GM12878 (cell line): ENCODE data around the gene PHOX2A.

ENCODE experiments used
- ATF7 ChIP-seq: fragments of 450-650 bp; IDR thresholded peaks from 2 replicates; pipeline ENCODE4 v1.6.1; 2016; ENCODE audit warnings: low read depth, mild to moderate bottlenecking
- CHD2 ChIP-seq: IDR thresholded peaks from 2 replicates; pipeline ENCODE4 v1.6.1; 2011; ENCODE audit warnings: low read depth, low read length, improper control_type of control experiment, borderline replicate concordance
- CREB1 ChIP-seq: IDR thresholded peaks from 2 replicates; pipeline ENCODE4 v1.6.1; 2012; ENCODE audit warnings: low read depth, mild to moderate bottlenecking, inconsistent platforms
- EP300 ChIP-seq, 2 experiments: fragments of 150-350 bp in 1 of 2; IDR thresholded peaks; 2 replicates each; pipeline ENCODE4 v1.6.1; 2011 to 2012; ENCODE audit warnings: low read depth in 2 of 2, low read length in 2 of 2, borderline replicate concordance in 1 of 2, improper control_type of control experiment in 1 of 2, inconsistent platforms in 1 of 2; ENCODE audit not compliant: control insufficient read depth in 1 of 2
- POLR2A ChIP-seq: IDR thresholded peaks from 2 replicates; pipeline ENCODE4 v1.6.1; 2011; ENCODE audit warnings: low read depth, mild to moderate bottlenecking, low read length
- POLR2AphosphoS5 ChIP-seq: IDR thresholded peaks from 2 replicates; pipeline ENCODE4 v1.6.1; 2011; ENCODE audit warnings: mild to moderate bottlenecking, low read length, inconsistent platforms
- STAT1 ChIP-seq: fragments of 450-650 bp; conservative IDR thresholded peaks from 2 replicates; pipeline ENCODE4 v1.6.1; 2014; ENCODE audit warnings: antibody characterized with exemption, mild to moderate bottlenecking
- TAF1 ChIP-seq: IDR thresholded peaks from 2 replicates; pipeline ENCODE4 v1.6.1; 2011; ENCODE audit warnings: mild to moderate bottlenecking, low read depth, low read length, borderline replicate concordance
- ZNF274 ChIP-seq: IDR thresholded peaks from one replicate; pipeline ENCODE4 v1.8.0; 2011; ENCODE audit not compliant: insufficient read length, insufficient read depth
- TF ChIP-seq, protein P1 (sequence below), 3 experiments: IDR thresholded peaks in 2 of 3; conservative IDR thresholded peaks in 1 of 3; 2 replicates each; pipeline ENCODE4 v1.5.1; 2011; ENCODE audit warnings: low read depth in 3 of 3, low read length in 3 of 3, mild to moderate bottlenecking in 3 of 3, control low read depth in 2 of 3, moderate library complexity in 2 of 3, inconsistent platforms in 1 of 3, mixed read lengths in 1 of 3; ENCODE audit not compliant: control insufficient read depth in 2 of 3, insufficient read depth in 1 of 3; ENCODE audit errors: extremely low read depth in 1 of 3
- TF ChIP-seq, protein P2 (sequence below): IDR thresholded peaks from 2 replicates; pipeline ENCODE4 v1.6.1; 2012; ENCODE audit warnings: low read length, inconsistent platforms

DNA sequence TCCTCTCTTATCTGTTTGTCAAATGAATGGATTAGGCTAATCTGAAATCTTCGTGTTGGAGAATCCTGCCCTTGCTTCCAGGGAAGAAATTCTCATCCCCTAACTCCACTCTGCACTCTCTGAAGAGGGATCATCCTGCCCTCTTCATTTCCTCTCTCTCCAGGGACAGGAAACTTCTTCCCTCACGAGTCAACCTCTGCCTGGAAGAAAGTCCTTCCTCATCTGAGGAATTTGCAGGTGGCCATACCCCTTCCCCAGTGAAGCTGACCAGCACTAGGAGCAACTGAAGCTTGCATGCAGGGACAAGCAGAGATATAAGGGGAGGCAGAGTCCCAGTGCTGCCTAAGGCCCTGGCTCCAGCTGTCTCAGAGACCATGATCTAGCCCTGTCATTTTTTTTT lies 3.6 kb upstream of the PHOX2A start:
- TF ChIP-seq, protein P1, sequence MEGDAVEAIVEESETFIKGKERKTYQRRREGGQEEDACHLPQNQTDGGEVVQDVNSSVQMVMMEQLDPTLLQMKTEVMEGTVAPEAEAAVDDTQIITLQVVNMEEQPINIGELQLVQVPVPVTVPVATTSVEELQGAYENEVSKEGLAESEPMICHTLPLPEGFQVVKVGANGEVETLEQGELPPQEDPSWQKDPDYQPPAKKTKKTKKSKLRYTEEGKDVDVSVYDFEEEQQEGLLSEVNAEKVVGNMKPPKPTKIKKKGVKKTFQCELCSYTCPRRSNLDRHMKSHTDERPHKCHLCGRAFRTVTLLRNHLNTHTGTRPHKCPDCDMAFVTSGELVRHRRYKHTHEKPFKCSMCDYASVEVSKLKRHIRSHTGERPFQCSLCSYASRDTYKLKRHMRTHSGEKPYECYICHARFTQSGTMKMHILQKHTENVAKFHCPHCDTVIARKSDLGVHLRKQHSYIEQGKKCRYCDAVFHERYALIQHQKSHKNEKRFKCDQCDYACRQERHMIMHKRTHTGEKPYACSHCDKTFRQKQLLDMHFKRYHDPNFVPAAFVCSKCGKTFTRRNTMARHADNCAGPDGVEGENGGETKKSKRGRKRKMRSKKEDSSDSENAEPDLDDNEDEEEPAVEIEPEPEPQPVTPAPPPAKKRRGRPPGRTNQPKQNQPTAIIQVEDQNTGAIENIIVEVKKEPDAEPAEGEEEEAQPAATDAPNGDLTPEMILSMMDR (IDR thresholded peaks at IDR 0.05 in 2 of 3, conservative IDR thresholded peaks at IDR 0.05 in 1 of 3; ENCODE audit: control insufficient read depth in 2 of 3, extremely low read depth in 1 of 3, insufficient read depth in 1 of 3, low read depth in 3 of 3, low read length in 3 of 3), result no peak
- no peak for TF ChIP-seq POLR2AphosphoS5
- TF ChIP-seq CHD2, result no peak
- no peak for TF ChIP-seq ATF7
- TF ChIP-seq TAF1, result no peak
- TF ChIP-seq STAT1, result no peak
- TF ChIP-seq, protein P2, sequence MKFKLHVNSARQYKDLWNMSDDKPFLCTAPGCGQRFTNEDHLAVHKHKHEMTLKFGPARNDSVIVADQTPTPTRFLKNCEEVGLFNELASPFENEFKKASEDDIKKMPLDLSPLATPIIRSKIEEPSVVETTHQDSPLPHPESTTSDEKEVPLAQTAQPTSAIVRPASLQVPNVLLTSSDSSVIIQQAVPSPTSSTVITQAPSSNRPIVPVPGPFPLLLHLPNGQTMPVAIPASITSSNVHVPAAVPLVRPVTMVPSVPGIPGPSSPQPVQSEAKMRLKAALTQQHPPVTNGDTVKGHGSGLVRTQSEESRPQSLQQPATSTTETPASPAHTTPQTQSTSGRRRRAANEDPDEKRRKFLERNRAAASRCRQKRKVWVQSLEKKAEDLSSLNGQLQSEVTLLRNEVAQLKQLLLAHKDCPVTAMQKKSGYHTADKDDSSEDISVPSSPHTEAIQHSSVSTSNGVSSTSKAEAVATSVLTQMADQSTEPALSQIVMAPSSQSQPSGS, result no peak
- no peak for TF ChIP-seq ZNF274
- no peak for TF ChIP-seq EP300 (IDR thresholded peaks at IDR 0.05; ENCODE audit: borderline replicate concordance in 1 of 2, control insufficient read depth in 1 of 2, low read depth in 2 of 2, low read length in 2 of 2)
- no peak for TF ChIP-seq CREB1
- TF ChIP-seq POLR2A, result no peak
